Upper lobe of left lung (tissue), 6 donors: ENCODE measurements around the gene ANKDD1B. TPM values are rescaled to one million over a fixed set of nuclear protein-coding genes. Genes with fewer than 3 reads are reported as not detected.
"Not testable (repeated sequence)": the region's sequence is repeated elsewhere in the genome, so short reads cannot be mapped to it uniquely, and the experiment has no call there.

ENCODE experiments used
- ATAC-seq, 2 donors: fragments of 200-7000 bp; cut with Tn5 transposase; one replicate each; pipeline ENCODE4 v1.9.1; 2022; ENCODE audit warnings: mild to moderate bottlenecking in 2 of 2, moderate library complexity in 2 of 2; ENCODE audit not compliant: low FRiP score in 2 of 2
- DNase-seq, 2 donors: peaks; one replicate each; pipeline ENCODE4 v3.0.0-alpha.2; 2019 to 2020
- H3K27ac ChIP-seq, 4 donors: fragments of 200-600 bp; sonication (generic); one replicate each; pipeline ENCODE4 v1.5.1; 2016 to 2019
- H3K27me3 ChIP-seq, 4 donors: fragments of 200-600 bp; sonication (generic); one replicate each; pipeline ENCODE4 v1.5.1; 2017 to 2019
- H3K36me3 ChIP-seq, 4 donors: fragments of 200-600 bp; sonication (generic); one replicate each; pipeline ENCODE4 v1.5.1; 2016 to 2019
- H3K4me1 ChIP-seq, 4 donors: fragments of 200-600 bp; sonication (generic); one replicate each; pipeline ENCODE4 v1.5.1; 2018 to 2019
- H3K4me3 ChIP-seq, 4 donors: fragments of 200-600 bp; sonication (generic); one replicate each; pipeline ENCODE4 v1.5.1; 2017 to 2019; ENCODE audit warnings: mild to moderate bottlenecking in 2 of 4, moderate library complexity in 1 of 4
- H3K9me3 ChIP-seq, 4 donors: fragments of 200-600 bp; sonication (generic); one replicate each; pipeline ENCODE4 v1.5.1; 2018 to 2019
- CTCF ChIP-seq, 6 experiments: fragments of 450-650 bp in 4 of 6; fragments of 200-600 bp in 2 of 6; sonication (generic) in 2 of 6; IDR thresholded peaks; one replicate each; pipeline ENCODE4 v1.5.1; 2016 to 2019; ENCODE audit warnings: antibody characterized with exemption in 6 of 6
- EP300 ChIP-seq, 4 donors: sonication (generic); formaldehyde crosslinking; IDR thresholded peaks; one replicate each; pipeline ENCODE4 v1.5.1; 2017; ENCODE audit warnings: antibody characterized with exemption in 4 of 4, control low read depth in 2 of 4
- POLR2A ChIP-seq, 4 donors: fragments of 450-650 bp; IDR thresholded peaks; one replicate each; pipeline ENCODE4 v1.5.1; 2016 to 2017; ENCODE audit warnings: antibody characterized with exemption in 4 of 4, mild to moderate bottlenecking in 2 of 4
- POLR2AphosphoS5 ChIP-seq, 2 donors: sonication (generic); formaldehyde crosslinking; IDR thresholded peaks; one replicate each; pipeline ENCODE4 v1.5.1; 2017; ENCODE audit warnings: antibody characterized with exemption in 2 of 2
- WGBS, 2 donors: methylation state at CpG; one replicate each; pipeline ENCODE4 v1.1.5; 2017 to 2018; 5-methylcytosine and 5-hydroxymethylcytosine counted together
- total RNA-seq, 6 donors: library from RNA; depleted of rRNA in 4 of 6; stranded (reverse); fragments of >200 nt in 4 of 6; gene quantifications; one replicate each; pipeline versions ENCODE4 v1.1.0 to v1.2.1, GENCODE V29; 2016 to 2021
- donor health status: DM: no; HTN: no; CAD: no; lungs with moderate emphysema.
- donor health status: DM: no; HTN: yes; CAD: no; lungs with severe emphysema.

ANKDD1B gene
- total RNA-seq: 1 to 10 TPM in 5 of 6 donors, under 1 TPM in 1; 0.67 to 7.3 (median 4.4) TPM

- DNase-seq (peak; percentile 34 to 83), ATAC-seq (peak; percentile 67 to 80)
- H3K36me3 ChIP-seq: no peaks in the 10 kb centered on the region
- peaks cover 8 to 19% (median 11%) of the 10 kb centered on the region in 4 donors for H3K4me1 ChIP-seq
- no peaks in the 10 kb centered on the region for H3K27me3 ChIP-seq
- peak within 1 kb of the TSS; percentile 38 to 62 (median 50) for H3K4me3 ChIP-seq
- no peaks in the 10 kb centered on the region for H3K9me3 ChIP-seq
- TF ChIP-seq POLR2AphosphoS5 (IDR thresholded peaks at IDR 0.05) (no peak), POLR2A (IDR thresholded peaks at IDR 0.05) (no peak), EP300 (IDR thresholded peaks at IDR 0.05) (no peak), CTCF (IDR thresholded peaks at IDR 0.05) (no peak)
- WGBS, 2 donors: 6 to 7% methylated on average over 17 to 37 of the region's 52 CpGs
- peak within 1 kb of the TSS; percentile 71 to 84 (median 81) for H3K27ac ChIP-seq
Measured at GRCh38 chr5:75611311-75612225, at the start of gene ANKDD1B. Gene ANKDD1B (plus strand): TSS chr5:75611453. CDS start chr5:75611635, 182 bp downstream.

- peak overlapping the region in 3 of 4 donors; percentile 31 to 62 (median 62) for H3K27ac ChIP-seq
- not testable (repeated sequence) for H3K36me3 ChIP-seq, H3K27me3 ChIP-seq, H3K4me3 ChIP-seq, H3K9me3 ChIP-seq
- WGBS, 2 donors: 77 to 87% methylated on average over 3 to 15 of the region's 15 CpGs
- ATAC-seq (peak in 1 of 2 donors; percentile 39), DNase-seq (peak; percentile 25 to 41)
- peaks cover 23 to 31% (median 24%) of the 10 kb centered on the region in 4 donors for H3K4me1 ChIP-seq
Measured at GRCh38 chr5:75565991-75566709, 45.1 kb upstream of the ANKDD1B start.

GRCh38 chr5:75566710-75567309 is 44.4 kb upstream of the ANKDD1B start:
- TF ChIP-seq EP300 (IDR thresholded peaks at IDR 0.05): no peak
- TF ChIP-seq POLR2AphosphoS5 (IDR thresholded peaks at IDR 0.05): no peak
- TF ChIP-seq POLR2A (IDR thresholded peaks at IDR 0.05): no peak
- TF ChIP-seq CTCF (IDR thresholded peaks at IDR 0.05): no peak
- Histone ChIP-seq H3K9me3 (peaks cover 0 to 10% (median 5%) of the 10 kb centered on the region in 4 donors), H3K36me3 (peaks cover 0 to 8% (median 0%) of the 10 kb centered on the region in 4 donors), H3K4me1 (peaks cover 23 to 31% (median 25%) of the 10 kb centered on the region in 4 donors), H3K27ac (peak overlapping the region; percentile 27 to 62 (median 46)), H3K27me3 (no peaks in the 10 kb centered on the region), H3K4me3 (no peak overlapping the region)
- 69 to 78% methylated on average over 6 of the region's 6 CpGs for WGBS, 2 donors
- ATAC-seq (peak; percentile 90 to 95), DNase-seq (no peak)

GRCh38 chr5:75567710-75568109 is 43.5 kb upstream of the ANKDD1B start:
- no peak overlapping the region for H3K4me3 ChIP-seq
- peaks cover 0 to 10% (median 5%) of the 10 kb centered on the region in 4 donors for H3K9me3 ChIP-seq
- H3K4me1 ChIP-seq: peaks cover 23 to 31% (median 25%) of the 10 kb centered on the region in 4 donors
- peak overlapping the region in 1 of 4 donors; percentile 27 for H3K27ac ChIP-seq
- H3K36me3 ChIP-seq: peaks cover 0 to 8% (median 0%) of the 10 kb centered on the region in 4 donors
- WGBS, 2 donors: 47 to 48% methylated on average over 2 of the region's 2 CpGs
- no peaks in the 10 kb centered on the region for H3K27me3 ChIP-seq
- DNase-seq (no peak), ATAC-seq (peak in 1 of 2 donors; percentile 51)
- TF ChIP-seq CTCF (IDR thresholded peaks at IDR 0.05) (no peak), POLR2AphosphoS5 (IDR thresholded peaks at IDR 0.05) (no peak), POLR2A (IDR thresholded peaks at IDR 0.05) (no peak), EP300 (IDR thresholded peaks at IDR 0.05) (no peak)
